Activated CD4-positive, CD25-positive, alpha-beta regulatory T cell (primary cell): ENCODE data around the gene CDH4.

Experiments used
- DNase-seq, 4 experiments: peaks; one replicate each; lab custom pipeline; 2025; lab: John Stamatoyannopoulos, UW

CDH4 gene

DNA sequence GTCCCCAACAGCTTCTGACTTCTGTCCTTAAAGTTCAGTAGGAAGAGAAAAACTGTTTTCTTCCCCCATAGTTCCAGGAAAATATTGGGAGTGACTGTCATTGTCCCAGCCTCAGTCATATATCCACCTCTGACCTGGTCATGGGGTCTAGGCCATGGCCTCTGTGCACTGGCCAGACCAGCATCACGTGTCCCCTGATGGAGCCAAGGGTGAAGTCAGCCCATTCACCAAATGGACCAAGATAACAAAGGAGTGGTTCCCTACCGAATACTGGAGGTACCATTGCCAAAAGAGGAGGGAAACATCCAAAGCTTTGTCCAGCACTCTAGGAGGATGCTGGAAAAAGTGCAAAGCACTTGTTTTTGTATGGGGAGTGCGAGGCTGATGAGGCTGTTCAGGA is 418.2 kb downstream of the CDH4 start:
- no peak for DNase-seq

GRCh38 chr20:61671559-61671958 is 419.5 kb downstream of the CDH4 start:
- DNase-seq: no peak

DNA sequence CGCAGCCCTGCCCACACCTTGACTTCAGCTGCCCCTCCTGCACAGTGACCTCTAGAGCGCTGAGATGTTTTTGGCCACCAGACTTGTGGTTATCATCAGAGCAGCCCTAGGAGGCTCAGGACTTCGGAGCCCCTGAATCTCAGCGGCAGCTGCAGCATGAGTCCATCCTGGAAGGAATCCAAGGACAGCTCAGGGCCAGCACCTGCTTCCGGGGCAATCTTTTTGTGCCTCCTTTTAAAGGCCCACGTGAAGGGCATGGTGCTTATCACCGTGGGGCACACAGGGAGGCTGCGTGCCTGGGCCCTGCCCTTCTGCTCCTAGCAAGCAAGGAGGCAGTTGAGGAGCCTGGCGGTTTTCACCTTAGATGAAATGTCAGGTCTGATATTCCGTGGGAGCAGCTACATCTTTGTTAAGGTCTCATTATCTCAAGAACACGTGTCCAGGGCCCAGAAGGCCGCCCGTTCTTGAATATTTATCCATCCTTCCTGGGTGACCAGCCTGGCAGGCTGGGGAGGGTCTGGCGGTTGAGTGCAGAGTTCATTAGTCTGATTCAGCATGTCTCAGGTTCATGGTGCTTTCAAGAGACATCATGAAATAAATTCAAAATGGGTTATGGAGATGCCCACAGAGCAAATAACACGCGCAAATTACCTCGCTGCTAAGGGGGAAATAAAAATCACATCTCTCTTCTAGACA is 421.2 kb downstream of the CDH4 start:
- no peak for DNase-seq

DNA sequence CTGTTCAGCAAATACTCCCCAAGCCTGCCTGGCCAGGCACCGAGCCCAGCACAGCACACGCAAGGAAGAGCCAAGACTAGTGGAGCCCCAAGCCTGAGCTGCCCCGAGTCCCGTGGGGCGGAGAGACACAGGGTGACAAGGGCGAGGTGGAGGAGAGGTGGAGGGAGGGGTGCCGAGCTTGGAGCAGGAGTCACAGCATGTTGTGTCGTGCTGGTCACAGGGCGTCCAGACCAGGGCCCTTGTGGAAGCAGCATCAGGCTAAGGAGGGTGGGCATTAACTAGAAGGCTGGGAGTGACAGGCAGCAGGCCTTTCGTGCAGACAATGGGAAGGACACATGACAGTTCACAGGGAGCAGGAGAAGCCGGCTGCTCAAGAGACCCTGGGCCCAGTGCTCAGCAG is 422.1 kb downstream of the CDH4 start:
- no peak for DNase-seq

- DNase-seq: no peak
Observed at GRCh38 chr20:61674688-61675087, 422.6 kb downstream of the CDH4 start.

- DNase-seq: no peak
Observed at GRCh38 chr20:61677928-61678327, 425.9 kb downstream of the CDH4 start.

- no peak for DNase-seq
Observed at GRCh38 chr20:61678437-61678836, 426.4 kb downstream of the CDH4 start.

DNA sequence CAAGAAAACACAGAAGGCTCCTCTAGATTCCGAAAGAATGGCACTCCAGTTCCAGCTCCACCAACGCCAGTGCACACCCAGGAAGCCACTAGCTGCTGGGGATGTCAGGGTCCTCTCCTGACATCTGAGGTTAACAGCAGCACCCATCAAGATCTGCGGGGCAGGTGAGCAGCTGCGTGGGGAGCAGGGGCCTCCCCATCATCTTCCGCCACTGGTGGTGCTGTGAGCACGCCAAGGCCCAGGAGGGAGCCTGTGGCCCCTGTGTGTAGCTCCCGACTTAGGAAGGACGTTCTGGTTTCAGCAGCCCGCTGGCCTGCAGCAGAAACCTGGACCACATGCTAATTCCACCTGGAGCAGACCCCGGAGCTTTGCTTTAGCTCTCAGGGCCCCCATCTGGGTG is 427.4 kb downstream of the CDH4 start:
- no peak for DNase-seq

DNA sequence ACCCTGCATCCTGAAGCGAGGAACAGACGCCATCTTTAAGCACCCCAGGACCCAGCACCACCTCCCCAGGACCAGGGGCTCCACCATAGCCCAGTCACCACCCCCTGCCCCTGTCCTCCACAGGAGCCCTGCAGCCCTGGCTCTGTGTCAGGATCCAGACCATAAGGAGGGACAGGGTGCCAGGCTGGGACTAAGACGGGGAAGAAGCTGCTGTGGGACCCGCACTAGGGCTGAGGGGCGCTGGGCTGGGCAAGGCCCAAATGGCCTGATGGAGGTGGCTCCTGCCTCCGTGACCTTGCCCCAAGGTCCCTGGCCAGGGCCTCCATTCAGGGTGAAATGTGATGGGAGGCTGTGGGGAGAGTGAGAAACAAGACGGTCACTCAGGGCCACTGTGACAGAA is 428.0 kb downstream of the CDH4 start:
- no peak for DNase-seq

- no peak for DNase-seq
Observed at GRCh38 chr20:61682114-61682995, 430.3 kb downstream of the CDH4 start.

GRCh38 chr20:61682996-61683681 is 431.1 kb downstream of the CDH4 start:
- no peak for DNase-seq

- DNase-seq: no peak
Observed at GRCh38 chr20:61683721-61684120, 431.7 kb downstream of the CDH4 start.

GRCh38 chr20:61684136-61684535 is 432.1 kb downstream of the CDH4 start:
- DNase-seq: no peak

DNA sequence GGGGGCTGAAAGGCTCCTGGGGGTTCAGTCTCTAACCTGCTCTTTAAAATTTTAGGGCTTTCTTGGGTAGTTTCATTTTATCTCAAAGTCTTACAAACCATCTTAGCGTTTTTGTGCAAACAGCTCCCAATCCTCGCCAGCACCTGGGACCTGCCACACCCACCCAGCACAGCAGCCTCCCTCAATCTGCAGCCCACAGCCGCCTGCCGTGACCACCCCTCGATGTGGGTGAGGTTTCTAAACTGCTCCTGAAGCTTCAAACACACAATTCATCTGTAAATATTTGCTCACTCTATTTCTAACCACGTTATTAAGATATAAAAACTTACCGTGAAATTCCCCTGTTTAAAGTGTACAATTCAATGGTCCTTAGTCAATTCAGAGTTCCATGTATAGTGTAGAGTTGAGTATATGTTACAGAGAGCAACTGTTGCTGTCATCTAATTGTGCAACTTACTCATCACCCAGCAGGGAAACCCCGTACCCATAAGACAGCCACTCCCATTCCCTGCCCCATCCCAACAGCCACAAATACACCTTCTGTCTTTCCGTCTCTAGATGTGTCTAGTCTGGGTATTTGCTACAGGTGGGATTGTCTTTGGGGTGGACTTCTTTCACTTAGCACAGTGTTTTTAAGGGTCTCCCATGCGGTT is 432.6 kb downstream of the CDH4 start:
- no peak for DNase-seq

GRCh38 chr20:61685462-61685861 is 433.4 kb downstream of the CDH4 start:
- DNase-seq: no peak

GRCh38 chr20:61686051-61686936 is 434.2 kb downstream of the CDH4 start:
- no peak for DNase-seq

GRCh38 chr20:61688411-61688810 is 436.4 kb downstream of the CDH4 start:
- DNase-seq: no peak

DNA sequence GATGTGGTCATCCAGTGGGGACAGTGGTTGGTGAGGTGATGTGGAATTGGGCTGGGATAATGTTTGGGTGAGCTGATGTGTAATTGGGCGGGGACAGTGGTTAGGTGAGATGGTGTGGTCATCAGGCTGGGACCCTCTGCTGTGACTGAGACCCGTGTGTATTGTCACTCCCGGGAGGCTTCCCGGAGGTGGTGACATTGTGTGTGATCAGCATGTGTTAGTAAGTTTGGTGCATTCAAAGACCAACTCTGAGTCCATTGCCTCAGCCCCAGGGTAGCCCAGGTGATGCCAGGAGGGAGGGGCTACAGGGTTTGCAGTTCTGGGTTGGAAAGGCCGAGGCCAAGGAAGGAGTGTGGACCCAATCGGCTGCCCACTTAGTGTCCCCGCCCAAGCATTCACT is 438.1 kb downstream of the CDH4 start:
- DNase-seq: no peak

DNA sequence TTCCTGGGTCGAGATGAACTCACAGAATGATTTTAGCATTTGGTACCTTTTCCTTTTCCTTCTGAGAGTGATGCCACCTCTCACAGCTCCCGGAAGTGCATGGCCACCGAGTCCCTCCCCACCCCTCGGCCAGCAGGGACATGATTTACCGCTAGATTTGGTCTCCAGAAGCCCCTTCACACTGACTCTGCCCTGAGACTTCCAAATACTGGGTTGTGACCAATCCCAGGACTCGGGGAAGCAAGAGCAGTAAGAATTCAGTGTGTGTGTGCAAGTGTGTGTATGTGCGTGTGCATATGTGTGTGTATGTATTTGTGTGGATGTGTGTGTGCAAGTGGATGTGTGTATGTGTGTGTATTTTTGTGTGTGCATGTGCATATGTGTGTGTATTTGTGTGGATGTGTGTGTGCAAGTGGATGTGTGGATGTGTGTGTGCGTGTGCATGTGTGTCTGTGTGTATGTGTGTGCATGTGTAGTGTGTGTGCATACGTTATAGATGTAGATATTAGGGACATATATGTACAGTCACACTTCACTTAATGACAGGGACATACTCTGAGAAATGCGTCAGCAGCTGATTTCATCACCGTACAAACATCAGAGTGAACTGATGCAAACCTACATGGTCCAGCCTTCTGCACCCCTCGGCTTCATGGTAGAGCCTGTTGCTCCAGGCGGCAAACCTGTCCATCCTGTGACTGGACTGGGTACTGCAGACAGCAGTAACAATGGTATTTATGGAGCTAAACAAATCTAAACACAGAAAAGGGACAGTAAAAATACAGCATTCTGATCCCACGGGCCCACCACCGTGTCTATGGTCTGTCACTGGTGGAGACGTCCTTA is 439.2 kb downstream of the CDH4 start:
- DNase-seq: no peak

DNA sequence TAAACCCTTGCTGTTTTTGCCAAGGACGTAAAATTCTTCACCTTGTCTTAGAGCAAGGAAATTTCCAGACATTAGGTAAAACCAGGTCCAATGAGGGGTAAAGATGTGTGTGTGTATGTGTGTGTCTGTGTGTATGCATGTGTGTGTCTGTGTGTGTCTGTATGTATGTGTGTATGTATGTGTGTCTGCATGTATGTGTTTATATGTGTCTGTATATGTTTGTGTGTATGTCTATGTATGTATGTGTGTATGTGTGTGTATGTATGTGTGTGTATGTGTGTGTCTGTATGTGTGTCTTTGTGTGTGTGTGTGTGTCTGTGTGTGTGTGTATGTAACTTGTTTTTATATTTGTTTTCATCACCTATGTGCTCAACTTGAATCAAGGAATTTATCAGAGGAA is 439.9 kb downstream of the CDH4 start:
- DNase-seq: no peak
